ENCODE data around the gene EXOC4. TPM values are rescaled to one million over a fixed set of nuclear protein-coding genes. Genes with fewer than 3 reads are reported as not detected.

Gene EXOC4
- total and polyA plus RNA-seq, 2 of the 8 experiments (the other 6 are each of a cell fraction or from before 2014, with no cell fraction given), result 27.0 to 67.3 TPM

DNA sequence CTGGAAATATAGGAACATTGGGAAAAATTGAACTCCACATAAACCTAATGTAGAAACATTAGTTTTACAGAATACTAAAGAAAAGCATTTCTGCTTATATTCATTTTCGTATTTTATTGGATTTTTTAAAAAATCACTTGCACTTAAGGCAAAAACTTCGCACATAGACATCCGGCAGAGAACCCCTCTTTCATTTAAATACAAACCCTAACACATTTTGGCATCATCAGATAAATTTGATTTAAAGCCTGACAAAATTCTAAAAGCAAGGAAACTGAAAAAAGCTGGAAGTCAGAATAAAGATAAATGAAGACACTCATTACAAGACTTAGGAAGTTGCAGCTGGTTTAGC, 396 bp upstream of the EXOC4 start:
- no peak overlapping the region for H4K91ac ChIP-seq (replicated peaks; ENCODE audit: insufficient read length, low read length)
- no peak overlapping the region for H2AFZ ChIP-seq (ENCODE audit: low read length)
- ChIA-PET CTCF (ENCODE audit: partially characterized antibody) (interaction anchor here (0.7 to 1.4 kb wide), 3 partner anchors 92 to 182 kb away, joined by 3 to 5 read pairs (median 4); no protein-coding TSS in a partner anchor), POLR2A (ENCODE audit: partially characterized antibody) (interaction anchor here (1.2 to 2.6 kb wide), 5 partner anchors 10 to 171 kb away, joined by 3 to 14 read pairs (median 4); partner anchors contain the start of gene CHCHD3)
- H2BK12ac ChIP-seq (ENCODE audit: low read depth, low read length), result no peak overlapping the region
- no peaks in the 10 kb centered on the region for H3K9me3 ChIP-seq (ENCODE audit: insufficient read depth in 2 of 2, low read depth in 1 of 2, low read length in 1 of 2)
- H3K79me2 ChIP-seq (ENCODE audit: control insufficient read depth in 1 of 2, insufficient read depth in 2 of 2, low read length in 2 of 2), result peaks cover 9 to 41% of the 10 kb centered on the region in 2 experiments; a peak in 3 of 4 replicates
- no peak overlapping the region for H2BK20ac ChIP-seq (ENCODE audit: low read length)
- H3K79me1 ChIP-seq (ENCODE audit: low read depth, low read length), result no peaks in the 10 kb centered on the region; the same call in 1 of the 2 replicates
- WGBS, 2 experiments (ENCODE audit: extremely low coverage in 1 of 2, insufficient coverage in 1 of 2, insufficient read length in 1 of 2, insufficient replicate concordance in 2 of 2, low coverage in 1 of 2, low lambda C conversion rate in 2 of 2, missing lambda C conversion rate in 1 of 2), result 65% methylated on average over 3 of the region's 3 CpGs; no CpG with 5 or more reads in 1 of the 2 experiments
- H3K36me3 ChIP-seq (ENCODE audit: control insufficient read depth in 2 of 4, insufficient read depth in 4 of 4, low read length in 3 of 4), result no peaks in the 10 kb centered on the region
- no peak for DNase-seq (ENCODE audit: low read depth in 1 of 2, low spot score in 2 of 2)
- no peak overlapping the region for H4K8ac ChIP-seq (ENCODE audit: extremely low read depth, insufficient read depth, low read length)
- no peak for FAIRE-seq
- no peak overlapping the region for H3K18ac ChIP-seq (ENCODE audit: extremely low read depth, low read length)
- H3K27ac ChIP-seq (ENCODE audit: low read depth, low read length), result no peak overlapping the region
- no peak overlapping the region for H3K9ac ChIP-seq (replicated peaks in 1 of 4; ENCODE audit: extremely low read depth in 1 of 4, low read depth in 3 of 4, low read length in 3 of 4)
- peaks cover 2% of the 10 kb centered on the region; the same call in 1 of the 2 replicates for H3K23me2 ChIP-seq (ENCODE audit: low read depth, low read length)
- H3K23ac ChIP-seq (ENCODE audit: insufficient read length), result no peak overlapping the region
- H3K4me1 ChIP-seq (replicated peaks in 1 of 4; ENCODE audit: control insufficient read depth in 3 of 4, insufficient read depth in 4 of 4, low read length in 3 of 4), result no peaks in the 10 kb centered on the region; a peak in 2 of 7 replicates
- H3K27me3 ChIP-seq (replicated peaks in 1 of 4; ENCODE audit: control insufficient read depth in 3 of 4, extremely low read depth in 1 of 4, insufficient read depth in 3 of 4, low read length in 3 of 4), result no peaks in the 10 kb centered on the region
- no peak overlapping the region for H3K56ac ChIP-seq (replicated peaks; ENCODE audit: insufficient read length, low read depth, low read length)
- H2BK15ac ChIP-seq (ENCODE audit: low read length), result no peak overlapping the region
- H3K4me2 ChIP-seq (ENCODE audit: insufficient read depth in 1 of 2, low read depth in 2 of 2, low read length in 2 of 2), result peak overlapping the region in 1 of 2 experiments; percentile 45; a peak in 2 of 4 replicates
- H2BK5ac ChIP-seq (ENCODE audit: low read depth, low read length), result no peak overlapping the region
- H3K4me3 ChIP-seq (ENCODE audit: extremely low read depth in 1 of 4, insufficient read depth in 2 of 4, low read depth in 3 of 4, low read length in 4 of 4), result peak overlapping the region in 2 of 4 experiments; percentile 59 to 95; a peak in 3 of 8 replicates
- H3K4ac ChIP-seq (replicated peaks; ENCODE audit: insufficient read length, low read depth, low read length), result no peak overlapping the region
- no peak overlapping the region for H3K14ac ChIP-seq (ENCODE audit: insufficient read length)
- H4K5ac ChIP-seq (ENCODE audit: insufficient read length, low read depth, low read length), result no peak overlapping the region
- no peaks in the 10 kb centered on the region for H4K20me1 ChIP-seq (replicated peaks in 1 of 2; ENCODE audit: control insufficient read depth in 1 of 2, insufficient read depth in 2 of 2, low read length in 2 of 2)
- no peak overlapping the region for H2BK120ac ChIP-seq (replicated peaks; ENCODE audit: low read depth, low read length)
- H2AK5ac ChIP-seq (ENCODE audit: low read depth, low read length), result no peak overlapping the region
- TF ChIP-seq, protein P1, sequence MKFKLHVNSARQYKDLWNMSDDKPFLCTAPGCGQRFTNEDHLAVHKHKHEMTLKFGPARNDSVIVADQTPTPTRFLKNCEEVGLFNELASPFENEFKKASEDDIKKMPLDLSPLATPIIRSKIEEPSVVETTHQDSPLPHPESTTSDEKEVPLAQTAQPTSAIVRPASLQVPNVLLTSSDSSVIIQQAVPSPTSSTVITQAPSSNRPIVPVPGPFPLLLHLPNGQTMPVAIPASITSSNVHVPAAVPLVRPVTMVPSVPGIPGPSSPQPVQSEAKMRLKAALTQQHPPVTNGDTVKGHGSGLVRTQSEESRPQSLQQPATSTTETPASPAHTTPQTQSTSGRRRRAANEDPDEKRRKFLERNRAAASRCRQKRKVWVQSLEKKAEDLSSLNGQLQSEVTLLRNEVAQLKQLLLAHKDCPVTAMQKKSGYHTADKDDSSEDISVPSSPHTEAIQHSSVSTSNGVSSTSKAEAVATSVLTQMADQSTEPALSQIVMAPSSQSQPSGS (IDR thresholded peaks at IDR 0.05; ENCODE audit: low read length), result no peak
- TF ChIP-seq CHD2 (IDR thresholded peaks at IDR 0.05; ENCODE audit: low read length), result no peak
- TF ChIP-seq GABPA (IDR thresholded peaks at IDR 0.05; ENCODE audit: borderline replicate concordance, insufficient read depth, low read length), result no peak
- no peak for TF ChIP-seq CTBP2 (IDR thresholded peaks at IDR 0.05; ENCODE audit: borderline replicate concordance, insufficient read depth, insufficient read length, low read length)
- TF ChIP-seq BRCA1 (IDR thresholded peaks at IDR 0.05; ENCODE audit: low read depth, low read length), result no peak
- TF ChIP-seq CBX5 (IDR thresholded peaks at IDR 0.05; ENCODE audit: low read depth, low read length), result no peak
- TF ChIP-seq RBBP5 (IDR thresholded peaks at IDR 0.05; ENCODE audit: borderline replicate concordance, low read depth, low read length), result no peak
- TF ChIP-seq CEBPB (IDR thresholded peaks at IDR 0.05; ENCODE audit: low read depth, low read length), result no peak
- TF ChIP-seq ZNF274 (IDR thresholded peaks at IDR 0.05; ENCODE audit: borderline replicate concordance, extremely low read depth, low read length), result no peak
- no peak for TF ChIP-seq POLR2A (IDR thresholded peaks at IDR 0.05; ENCODE audit: control extremely low read depth in 1 of 2, low read depth in 2 of 2, low read length in 2 of 2)
- no peak for TF ChIP-seq YY1 (IDR thresholded peaks at IDR 0.05; ENCODE audit: low read depth, low read length)
- no peak for TF ChIP-seq RAD21 (IDR thresholded peaks at IDR 0.05 in 1 of 2, conservative IDR thresholded peaks at IDR 0.05 in 1 of 2; ENCODE audit: low read depth in 2 of 2, low read length in 2 of 2)
- TF ChIP-seq SIRT6 (IDR thresholded peaks at IDR 0.05; ENCODE audit: low read length), result no peak
